HL-60 (cell line): ENCODE results near the gene SNX9.

Source experiments
- DNase-seq, 2 experiments: peaks; one replicate each; pipeline ENCODE4 v3.0.0-alpha.2; 2010 to 2020; ENCODE audit warnings: low read depth in 1 of 2, low spot score in 1 of 2
- H3K27ac ChIP-seq: fragments of 250-450 bp; sonication (Bioruptor Pico); replicated peaks from 2 replicates; pipeline ENCODE4 v1.5.1; 2020; ENCODE audit warnings: mild to moderate bottlenecking, moderate library complexity
- H3K27me3 ChIP-seq: fragments of 250-450 bp; sonication (Bioruptor Pico); 2 replicates; pipeline ENCODE4 v1.5.1; 2021; ENCODE audit warnings: mild to moderate bottlenecking, moderate library complexity; ENCODE audit not compliant: insufficient read depth, poor library complexity, severe bottlenecking
- H3K4me3 ChIP-seq: replicated peaks from 2 replicates; pipeline ENCODE4 v1.5.1; 2011; ENCODE audit warnings: mild to moderate bottlenecking, control low read depth, low read length; ENCODE audit not compliant: insufficient read depth
- CTCF ChIP-seq: IDR thresholded peaks from one replicate; pipeline ENCODE4 v1.5.1; 2011; ENCODE audit warnings: low read length, control low read depth, inconsistent platforms; ENCODE audit not compliant: insufficient read depth
- GABPA ChIP-seq: IDR thresholded peaks from 2 replicates; pipeline ENCODE4 v1.6.1; 2012; ENCODE audit warnings: low read depth
- POLR2AphosphoS5 ChIP-seq: IDR thresholded peaks from 2 replicates; pipeline ENCODE4 v1.6.1; 2012; ENCODE audit warnings: low read depth
- REST ChIP-seq: IDR thresholded peaks from 2 replicates; pipeline ENCODE4 v1.6.1; 2012; ENCODE audit warnings: low read depth; ENCODE audit not compliant: insufficient replicate concordance
- SPI1 ChIP-seq: IDR thresholded peaks from 2 replicates; pipeline ENCODE4 v1.6.1; 2012; ENCODE audit warnings: low read depth, mild to moderate bottlenecking, borderline replicate concordance

The SNX9 gene

GRCh38 chr6:157861184-157861583 lies 38.1 kb downstream of the SNX9 start:
- no peak for DNase-seq
- Histone ChIP-seq H3K27ac (no peak overlapping the region), H3K27me3 (no peaks in the 10 kb centered on the region), H3K4me3 (no peak overlapping the region)
- TF ChIP-seq REST (no peak), GABPA (no peak), POLR2AphosphoS5 (no peak), SPI1 (no peak), CTCF (no peak)

GRCh38 chr6:157861814-157862213 lies 38.8 kb downstream of the SNX9 start:
- H3K4me3 ChIP-seq, result no peak overlapping the region
- H3K27ac ChIP-seq, result no peak overlapping the region
- no peak for DNase-seq
- TF ChIP-seq SPI1, result no peak
- no peak for TF ChIP-seq POLR2AphosphoS5
- TF ChIP-seq CTCF, result no peak
- TF ChIP-seq REST, result no peak
- TF ChIP-seq GABPA, result no peak
- no peaks in the 10 kb centered on the region for H3K27me3 ChIP-seq

GRCh38 chr6:157862706-157863105 lies 39.7 kb downstream of the SNX9 start:
- TF ChIP-seq CTCF, result no peak
- TF ChIP-seq SPI1, result no peak
- no peak for TF ChIP-seq GABPA
- no peak for TF ChIP-seq REST
- no peak for TF ChIP-seq POLR2AphosphoS5
- no peak for DNase-seq
- no peaks in the 10 kb centered on the region for H3K27me3 ChIP-seq
- H3K4me3 ChIP-seq, result no peak overlapping the region
- H3K27ac ChIP-seq, result no peak overlapping the region
